RWPE1 (cell line): Measurements from ENCODE around the gene CDIPT.

Experiments
- CTCF ChIA-PET: fragments of 350-600 bp; sonication (Branson Sonifier 250); formaldehyde crosslinking; extraction: SDS; loops from one replicate; lab custom pipeline; 2021; lab: Yijun Ruan, JAX
- POLR2A ChIA-PET: fragments of 400-600 bp; formaldehyde crosslinking; extraction: SDS; loops from one replicate; lab custom pipeline; 2020; ENCODE audit warnings: antibody characterized with exemption; ENCODE audit not compliant: low non-redundant PET; lab: Yijun Ruan, JAX
- DNase-seq: peaks from one replicate; pipeline ENCODE4 v3.0.0; 2012; ENCODE audit warnings: low spot score
- H3K27ac ChIP-seq: fragments of 450-650 bp; 2 replicates; pipeline ENCODE4 v1.5.1; 2017
- CTCF ChIP-seq: fragments of 450-650 bp; conservative IDR thresholded peaks from 2 replicates; pipeline ENCODE4 v1.5.1; 2017; ENCODE audit warnings: low read depth, mild to moderate bottlenecking

The CDIPT gene

GRCh38 chr16:29901607-29901945 is 38.5 kb upstream of the CDIPT start:
- CTCF ChIA-PET, result interaction anchor here (0.7 to 1.3 kb wide), 2 partner anchors 23 to 130 kb away, joined by 3 read pairs; no protein-coding TSS in a partner anchor
- POLR2A ChIA-PET, result no interaction called here
- peak overlapping the region; percentile 80 for H3K27ac ChIP-seq
- no peak for DNase-seq
- no peak for TF ChIP-seq CTCF

GRCh38 chr16:29900888-29901606 is 38.0 kb upstream of the CDIPT start:
- CTCF ChIA-PET, result interaction anchor here (0.7 to 1.3 kb wide), 2 partner anchors 23 to 131 kb away, joined by 3 read pairs; no protein-coding TSS in a partner anchor
- DNase-seq, result no peak
- no peak for TF ChIP-seq CTCF
- peak overlapping the region; percentile 80 for H3K27ac ChIP-seq
- POLR2A ChIA-PET, result interaction anchor here (0.6 to 0.9 kb wide), 4 partner anchors 61 to 102 kb away, joined by 3 to 5 read pairs (median 4); partner anchors contain the start of gene TMEM219

GRCh38 chr16:29900102-29900887 is 37.3 kb upstream of the CDIPT start, which contains the start of gene ASPHD1:
Gene ASPHD1, plus strand, starts transcription at chr16:29900488. Its CDS starts 484 bp downstream, at chr16:29900972.
- peak within 1 kb of the TSS; percentile 80 for H3K27ac ChIP-seq
- no peak for TF ChIP-seq CTCF
- peak; percentile 87 for DNase-seq
- CTCF ChIA-PET, result interaction anchor here (0.6 to 1.0 kb wide), 3 partner anchors 35 to 460 kb away, joined by 3 read pairs; no protein-coding TSS in a partner anchor
- POLR2A ChIA-PET, result interaction anchor here (0.7 to 0.9 kb wide), 4 partner anchors 26 to 103 kb away, joined by 3 to 5 read pairs (median 4); partner anchors contain the start of genes KCTD13 and TMEM219

- ChIA-PET CTCF (interaction anchor here (0.5 to 1.0 kb wide), 5 partner anchors 25 to 461 kb away, joined by 3 to 5 read pairs (median 3); no protein-coding TSS in a partner anchor), POLR2A (interaction anchor here (0.5 to 0.7 kb wide), 4 partner anchors 12 to 133 kb away, joined by 3 to 5 read pairs (median 4); partner anchors contain the start of gene KCTD13)
- peak within 1 kb of the TSS; percentile 80 for H3K27ac ChIP-seq
- peak; percentile 97 for DNase-seq
- TF ChIP-seq CTCF, result peak; percentile 35
Measured at GRCh38 chr16:29899516-29900101, 36.6 kb upstream of the CDIPT start, which contains the start of gene SEZ6L2. Gene SEZ6L2, minus strand, starts transcription at chr16:29899550. Its CDS starts 531 bp downstream, at chr16:29899019.

GRCh38 chr16:29898804-29899515 is 35.9 kb upstream of the CDIPT start:
- TF ChIP-seq CTCF, result no peak
- CTCF ChIA-PET, result interaction anchor here (0.5 to 1.1 kb wide), 4 partner anchors 25 to 169 kb away, joined by 3 to 6 read pairs (median 4); no protein-coding TSS in a partner anchor
- POLR2A ChIA-PET, result interaction anchor here (0.5 to 0.6 kb wide), 3 partner anchors 12 to 133 kb away, joined by 3 to 5 read pairs (median 4); no protein-coding TSS in a partner anchor
- DNase-seq, result peak; percentile 62
- peak overlapping the region; percentile 80 for H3K27ac ChIP-seq
